Keratinocyte (primary cell): ENCODE results near the gene TTC28. TPM values are rescaled to one million over a fixed set of nuclear protein-coding genes. Genes with fewer than 3 reads are reported as not detected.

Experiments
- DNase-seq: peaks from one replicate; pipeline ENCODE4 v3.0.0-alpha.2; 2011; ENCODE audit warnings: low read depth, missing footprints, low spot score
- FAIRE-seq: peaks from 2 replicates; lab custom pipeline; 2011; peaks lifted over from hg19 to GRCh38; lab: Jason Lieb, UNC
- H2AFZ ChIP-seq: 2 replicates; pipeline ENCODE4 v1.6.0; 2012; ENCODE audit warnings: low read length, control low read depth, inconsistent platforms; ENCODE audit not compliant: control insufficient read depth
- H3K27ac ChIP-seq: 2 replicates; pipeline ENCODE4 v1.5.1; 2011; ENCODE audit warnings: low read length; ENCODE audit not compliant: control insufficient read depth, insufficient read depth
- H3K27me3 ChIP-seq: 3 replicates; pipeline ENCODE4 v1.6.0; 2011; ENCODE audit warnings: low read length; ENCODE audit not compliant: control insufficient read depth, insufficient read depth; ENCODE audit errors: extremely low read depth
- H3K36me3 ChIP-seq, 2 experiments: 2 replicates in 1 of 2; 3 replicates in 1 of 2; pipeline ENCODE4 v1.5.1; 2011; ENCODE audit warnings: low read length in 2 of 2, mild to moderate bottlenecking in 1 of 2; ENCODE audit not compliant: control insufficient read depth in 2 of 2, insufficient read depth in 2 of 2; ENCODE audit errors: extremely low read depth in 1 of 2
- H3K4me1 ChIP-seq: 3 replicates; pipeline ENCODE4 v1.5.1; 2011; ENCODE audit warnings: low read length; ENCODE audit not compliant: control insufficient read depth, insufficient read depth; ENCODE audit errors: extremely low read depth
- H3K4me2 ChIP-seq: 3 replicates; pipeline ENCODE4 v1.6.0; 2011; ENCODE audit warnings: low read depth, low read length; ENCODE audit not compliant: control insufficient read depth, insufficient read depth; ENCODE audit errors: extremely low read depth
- H3K4me3 ChIP-seq, 3 experiments: fragments of 200-600 bp in 1 of 3; sonication (generic) in 1 of 3; 2 replicates in 2 of 3; 3 replicates in 1 of 3; pipeline ENCODE4 v1.5.1; 2011 to 2016; ENCODE audit warnings: low read length in 3 of 3, mild to moderate bottlenecking in 3 of 3, control low read depth in 2 of 3, inconsistent platforms in 1 of 3, low read depth in 1 of 3, mixed read lengths in 1 of 3, mixed run types in 1 of 3, moderate library complexity in 1 of 3; ENCODE audit not compliant: control insufficient read depth in 2 of 3, insufficient read depth in 2 of 3; ENCODE audit errors: extremely low read depth in 1 of 3
- H3K79me2 ChIP-seq: 2 replicates; pipeline ENCODE4 v1.6.0; 2012; ENCODE audit warnings: low read length; ENCODE audit not compliant: control insufficient read depth, insufficient read depth
- H3K9ac ChIP-seq: 3 replicates; pipeline ENCODE4 v1.6.0; 2011; ENCODE audit warnings: low read length; ENCODE audit not compliant: control insufficient read depth, insufficient read depth; ENCODE audit errors: extremely low read depth
- H3K9me1 ChIP-seq: 3 replicates; pipeline ENCODE4 v1.6.0; 2011; ENCODE audit warnings: low read length; ENCODE audit not compliant: control insufficient read depth, insufficient read depth; ENCODE audit errors: extremely low read depth
- H3K9me3 ChIP-seq: 2 replicates; pipeline ENCODE4 v1.5.1; 2012; ENCODE audit warnings: low read depth, low read length; ENCODE audit not compliant: control insufficient read depth
- H4K20me1 ChIP-seq: 3 replicates; pipeline ENCODE4 v1.6.0; 2011; ENCODE audit warnings: low read length; ENCODE audit not compliant: control insufficient read depth, insufficient read depth; ENCODE audit errors: extremely low read depth
- EZH2 ChIP-seq: IDR thresholded peaks from one replicate; pipeline ENCODE4 v1.6.1; 2012; ENCODE audit warnings: inconsistent platforms, mild to moderate bottlenecking, low read length, moderate library complexity
- dilution Hi-C: fragments of 300-500 bp; cut with MboI; formaldehyde crosslinking; loops from one replicate; pipeline ENCODE4 v1.7.0; 2020; ENCODE audit warnings: low sequenced_read_pairs; ENCODE audit not compliant: extremely low pct_ligation_motif_present
- polyA plus RNA-seq, 5 experiments: library from polyadenylated mRNA; depleted of rRNA in 3 of 5; stranded (reverse) in 3 of 5; stranded (forward) in 1 of 5; unstranded in 1 of 5; fragments of >200 nt; gene quantifications; 1 replicate in 1 of 5; 2 replicates in 3 of 5; 3 replicates in 1 of 5; pipeline versions ENCODE4 v1.2.1 to v1.2.3, GENCODE V29; 2011 to 2012; ENCODE audit warnings: missing spikeins in 2 of 5, low read depth in 1 of 5, low replicate concordance in 1 of 5
- TF ChIP-seq, protein P1 (sequence below), 3 experiments: IDR thresholded peaks in 1 of 3; conservative IDR thresholded peaks in 1 of 3; optimal IDR thresholded peaks in 1 of 3; 2 replicates in 2 of 3; 3 replicates in 1 of 3; pipeline versions ENCODE3 to v1.5.1; 2011; ENCODE audit warnings: low read length in 3 of 3, mild to moderate bottlenecking in 3 of 3, moderate library complexity in 2 of 3, control low read depth in 1 of 3, inconsistent platforms in 1 of 3; ENCODE audit not compliant: insufficient read depth in 2 of 3; ENCODE audit errors: extremely low read depth in 1 of 3

The TTC28 gene
- polyA plus RNA-seq, 1 donor (not counting 4 experiments of a cell fraction or from before 2014, with no cell fraction given): 0.66 TPM

DNA sequence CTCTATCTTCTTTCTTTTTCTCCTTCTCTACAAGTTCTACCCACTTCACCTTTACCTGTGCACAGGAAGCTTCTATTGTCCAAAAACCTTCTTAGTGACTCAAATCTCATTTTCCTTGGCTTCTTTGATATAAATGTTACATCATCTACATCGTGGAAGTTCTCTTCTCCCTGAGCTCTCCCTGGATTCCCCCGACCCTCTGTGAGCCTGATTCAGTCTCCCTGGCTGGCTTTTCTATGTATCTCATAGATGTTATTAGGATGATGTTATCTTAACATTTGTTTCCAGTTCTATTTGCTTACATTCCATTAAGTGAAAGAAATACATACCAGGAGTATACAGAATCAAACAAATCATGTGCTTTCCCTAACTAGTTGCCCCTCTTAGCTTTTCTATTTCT is 524.8 kb downstream of the TTC28 start:
- TF ChIP-seq, protein P1, sequence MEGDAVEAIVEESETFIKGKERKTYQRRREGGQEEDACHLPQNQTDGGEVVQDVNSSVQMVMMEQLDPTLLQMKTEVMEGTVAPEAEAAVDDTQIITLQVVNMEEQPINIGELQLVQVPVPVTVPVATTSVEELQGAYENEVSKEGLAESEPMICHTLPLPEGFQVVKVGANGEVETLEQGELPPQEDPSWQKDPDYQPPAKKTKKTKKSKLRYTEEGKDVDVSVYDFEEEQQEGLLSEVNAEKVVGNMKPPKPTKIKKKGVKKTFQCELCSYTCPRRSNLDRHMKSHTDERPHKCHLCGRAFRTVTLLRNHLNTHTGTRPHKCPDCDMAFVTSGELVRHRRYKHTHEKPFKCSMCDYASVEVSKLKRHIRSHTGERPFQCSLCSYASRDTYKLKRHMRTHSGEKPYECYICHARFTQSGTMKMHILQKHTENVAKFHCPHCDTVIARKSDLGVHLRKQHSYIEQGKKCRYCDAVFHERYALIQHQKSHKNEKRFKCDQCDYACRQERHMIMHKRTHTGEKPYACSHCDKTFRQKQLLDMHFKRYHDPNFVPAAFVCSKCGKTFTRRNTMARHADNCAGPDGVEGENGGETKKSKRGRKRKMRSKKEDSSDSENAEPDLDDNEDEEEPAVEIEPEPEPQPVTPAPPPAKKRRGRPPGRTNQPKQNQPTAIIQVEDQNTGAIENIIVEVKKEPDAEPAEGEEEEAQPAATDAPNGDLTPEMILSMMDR (optimal IDR thresholded peaks at IDR 0.05 in 1 of 3, IDR thresholded peaks at IDR 0.05 in 1 of 3, conservative IDR thresholded peaks at IDR 0.05 in 1 of 3; ENCODE audit: extremely low read depth in 1 of 3, insufficient read depth in 2 of 3, low read length in 3 of 3): no peak
- TF ChIP-seq EZH2: no peak
- no peaks in the 10 kb centered on the region for H3K36me3 ChIP-seq
- DNase-seq (no peak), FAIRE-seq (no peak)
- no peak overlapping the region for H3K4me3 ChIP-seq
- no peaks in the 10 kb centered on the region for H3K9me3 ChIP-seq
- no peak overlapping the region for H2AFZ ChIP-seq
- no peaks in the 10 kb centered on the region for H3K27me3 ChIP-seq
- no peaks in the 10 kb centered on the region for H3K9me1 ChIP-seq
- dilution Hi-C loops: no loop called here
- no peaks in the 10 kb centered on the region for H3K79me2 ChIP-seq
- H3K4me1 ChIP-seq: no peaks in the 10 kb centered on the region
- no peak overlapping the region for H3K27ac ChIP-seq
- no peaks in the 10 kb centered on the region for H4K20me1 ChIP-seq
- no peak overlapping the region for H3K9ac ChIP-seq
- no peak overlapping the region for H3K4me2 ChIP-seq

DNA sequence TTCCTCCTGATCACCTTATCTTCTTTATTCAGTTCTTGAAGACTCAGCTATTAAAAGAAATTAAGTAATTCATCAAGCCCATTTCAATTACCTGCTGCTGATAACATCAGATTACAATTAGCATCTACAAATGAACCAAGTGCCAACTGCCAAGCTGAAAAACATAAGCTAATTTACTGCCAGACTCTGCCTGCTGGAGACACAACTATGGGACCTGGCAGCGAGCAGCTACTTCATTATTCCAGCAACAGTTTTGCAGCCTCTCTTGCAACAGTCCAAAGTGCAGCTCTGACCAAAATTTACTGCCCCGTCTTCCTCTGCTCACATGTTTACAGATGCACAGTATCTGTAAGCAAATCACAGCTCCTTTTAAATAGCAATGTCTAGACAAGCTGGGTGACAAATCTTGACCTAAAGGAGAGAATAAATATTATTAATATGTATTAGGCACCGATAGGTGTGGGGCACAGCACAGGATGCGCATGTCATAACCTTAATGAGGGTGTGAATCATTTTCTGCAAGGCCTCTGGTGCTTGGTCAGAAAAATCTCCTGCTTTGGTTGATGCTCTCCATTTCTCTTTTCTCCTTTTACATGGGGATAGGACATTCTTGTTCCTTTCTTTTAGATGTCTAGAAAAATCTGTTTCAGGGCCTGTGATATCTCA is 528.4 kb downstream of the TTC28 start:
- H3K4me2 ChIP-seq: no peak overlapping the region
- H3K27me3 ChIP-seq: no peaks in the 10 kb centered on the region
- no peaks in the 10 kb centered on the region for H3K36me3 ChIP-seq
- no peaks in the 10 kb centered on the region for H3K9me3 ChIP-seq
- dilution Hi-C loops: no loop called here
- FAIRE-seq (no peak), DNase-seq (no peak)
- H3K4me1 ChIP-seq: peaks cover 2% of the 10 kb centered on the region
- no peak overlapping the region for H3K9ac ChIP-seq
- no peak overlapping the region for H3K4me3 ChIP-seq
- H3K27ac ChIP-seq: no peak overlapping the region
- H2AFZ ChIP-seq: no peak overlapping the region
- TF ChIP-seq, protein P1 (optimal IDR thresholded peaks at IDR 0.05 in 1 of 3, IDR thresholded peaks at IDR 0.05 in 1 of 3, conservative IDR thresholded peaks at IDR 0.05 in 1 of 3; ENCODE audit: extremely low read depth in 1 of 3, insufficient read depth in 2 of 3, low read length in 3 of 3): no peak
- no peak for TF ChIP-seq EZH2
- no peaks in the 10 kb centered on the region for H3K79me2 ChIP-seq
- no peaks in the 10 kb centered on the region for H3K9me1 ChIP-seq
- H4K20me1 ChIP-seq: no peaks in the 10 kb centered on the region
